Measurements from ENCODE around the gene KLHDC10.
"Not testable (repeated sequence)": the region's sequence is repeated elsewhere in the genome, so short reads cannot be mapped to it uniquely, and the experiment has no call there.

Gene KLHDC10

GRCh38 chr7:130137207-130137606 is 66.9 kb downstream of the KLHDC10 start:
- H3K27ac ChIP-seq: no peak overlapping the region
- no peak overlapping the region for H3K4me3 ChIP-seq

- H3K4me3 ChIP-seq: no peak overlapping the region
- H3K27ac ChIP-seq: no peak overlapping the region
These were observed 69.0 kb downstream of the KLHDC10 start for GRCh38 chr7:130139193-130139960.

- H3K27ac ChIP-seq: peak overlapping the region in 13 of 21 experiments; percentile 18 to 87 (median 82)
- H3K4me3 ChIP-seq: peak overlapping the region; percentile 29 to 66 (median 54)
These were observed 70.3 kb downstream of the KLHDC10 start for GRCh38 chr7:130140551-130141160.

GRCh38 chr7:130141161-130141883 is 71.0 kb downstream of the KLHDC10 start:
- Histone ChIP-seq H3K27ac (peak overlapping the region in 18 of 21 experiments; percentile 18 to 87 (median 82)), H3K4me3 (peak overlapping the region; percentile 29 to 66 (median 54))

- Histone ChIP-seq H3K4me3 (peak overlapping the region; percentile 29 to 66 (median 54)), H3K27ac (peak overlapping the region in 15 of 21 experiments; percentile 18 to 87 (median 82))
These were observed 71.7 kb downstream of the KLHDC10 start for GRCh38 chr7:130141884-130142653.

GRCh38 chr7:130142654-130143333 is 72.5 kb downstream of the KLHDC10 start:
- no peak overlapping the region for H3K4me3 ChIP-seq
- peak overlapping the region in 2 of 21 experiments; percentile 17 to 87 for H3K27ac ChIP-seq

GRCh38 chr7:130143334-130143732 is 73.0 kb downstream of the KLHDC10 start:
- H3K27ac ChIP-seq: peak overlapping the region in 1 of 21 experiments; percentile 87
- no peak overlapping the region for H3K4me3 ChIP-seq

GRCh38 chr7:130143986-130144311 is 73.6 kb downstream of the KLHDC10 start:
- H3K4me3 ChIP-seq: no peak overlapping the region
- peak overlapping the region in 1 of 21 experiments; percentile 21 for H3K27ac ChIP-seq

- no peak overlapping the region for H3K4me3 ChIP-seq
- peak overlapping the region in 1 of 21 experiments; percentile 21 for H3K27ac ChIP-seq
These were observed 74.2 kb downstream of the KLHDC10 start for GRCh38 chr7:130144312-130145171.

- no peak overlapping the region for H3K27ac ChIP-seq
- no peak overlapping the region for H3K4me3 ChIP-seq
These were observed 75.2 kb downstream of the KLHDC10 start for GRCh38 chr7:130145424-130146100.

GRCh38 chr7:130146142-130146541 is 75.8 kb downstream of the KLHDC10 start:
- H3K4me3 ChIP-seq, H3K27ac ChIP-seq: not testable (repeated sequence)

GRCh38 chr7:130146693-130147405 is 76.5 kb downstream of the KLHDC10 start:
- Histone ChIP-seq H3K4me3 (no peak overlapping the region), H3K27ac (no peak overlapping the region)

GRCh38 chr7:130147710-130148325 is 77.5 kb downstream of the KLHDC10 start:
- Histone ChIP-seq H3K4me3 (no peak overlapping the region), H3K27ac (no peak overlapping the region)

- Histone ChIP-seq H3K4me3 (no peak overlapping the region), H3K27ac (no peak overlapping the region)
These were observed 78.2 kb downstream of the KLHDC10 start for GRCh38 chr7:130148561-130148960.

GRCh38 chr7:130149281-130150139 is 79.2 kb downstream of the KLHDC10 start:
- peak overlapping the region in 1 of 21 experiments; percentile 45 for H3K27ac ChIP-seq
- H3K4me3 ChIP-seq: no peak overlapping the region

GRCh38 chr7:130150587-130150986 is 80.3 kb downstream of the KLHDC10 start:
- Histone ChIP-seq H3K27ac (no peak overlapping the region), H3K4me3 (no peak overlapping the region)

Data from skin epidermis (tissue), 12 donors.